SU-DHL-6 (cell line): Measurements from ENCODE around the gene MARVELD1.
"Not testable (repeated sequence)": the region's sequence is repeated elsewhere in the genome, so short reads cannot be mapped to it uniquely, and the experiment has no call there.

Experiments
- H2AFZ ChIP-seq: fragments of 200-600 bp; sonication (generic); 2 replicates; pipeline ENCODE4 v1.6.1; 2014; ENCODE audit warnings: low read depth, mild to moderate bottlenecking, moderate library complexity, mixed read lengths, antibody characterized with exemption, low read length; ENCODE audit not compliant: severe bottlenecking
- H3F3A ChIP-seq: fragments of 200-600 bp; shearing (Covaris generic); 2 replicates; pipeline ENCODE4 v1.6.0; 2016; ENCODE audit warnings: antibody characterized with exemption, mild to moderate bottlenecking; ENCODE audit not compliant: insufficient read depth
- H3K27ac ChIP-seq: fragments of 200-600 bp; sonication (generic); 2 replicates; pipeline ENCODE4 v1.5.1; 2016; ENCODE audit warnings: low read depth, mild to moderate bottlenecking, low read length, moderate library complexity, mixed read lengths
- H3K27me3 ChIP-seq: fragments of 200-600 bp; sonication (generic), shearing (Covaris generic); 2 replicates; pipeline ENCODE4 v1.6.0; 2014; ENCODE audit warnings: mild to moderate bottlenecking, low read length
- H3K36me3 ChIP-seq: fragments of 200-600 bp; sonication (generic); 2 replicates; pipeline ENCODE4 v1.6.1; 2014; ENCODE audit warnings: mild to moderate bottlenecking, low read length, mixed read lengths
- H3K4me2 ChIP-seq: fragments of 300-600, 200-600 bp; shearing (Covaris generic), sonication (generic); 2 replicates; pipeline ENCODE4 v1.6.0; 2014; ENCODE audit warnings: low read length, low read depth, mild to moderate bottlenecking; ENCODE audit not compliant: poor library complexity, severe bottlenecking
- H3K4me3 ChIP-seq: fragments of 200-600 bp; sonication (generic); 2 replicates; pipeline ENCODE4 v1.5.1; 2014; ENCODE audit warnings: antibody characterized with exemption, low read length, mild to moderate bottlenecking, mixed read lengths; ENCODE audit not compliant: insufficient read depth, poor library complexity, severe bottlenecking
- H3K79me2 ChIP-seq: fragments of 200-600 bp; sonication (generic); 2 replicates; pipeline ENCODE4 v1.6.1; 2014; ENCODE audit warnings: mild to moderate bottlenecking, low read length, moderate library complexity; ENCODE audit not compliant: insufficient read depth
- H3K9ac ChIP-seq: fragments of 200-600 bp; sonication (generic); 2 replicates; pipeline ENCODE4 v1.7.0; 2014; ENCODE audit warnings: mild to moderate bottlenecking, low read length
- H3K9me2 ChIP-seq: fragments of 200-600 bp; sonication (generic); replicated peaks from 2 replicates; pipeline ENCODE4 v1.6.1; 2014; ENCODE audit warnings: low read length; ENCODE audit not compliant: insufficient read depth
- H3K9me3 ChIP-seq: fragments of 200-600 bp; sonication (generic); 2 replicates; pipeline ENCODE4 v1.6.1; 2014; ENCODE audit warnings: low read length, mixed read lengths; ENCODE audit not compliant: insufficient read depth
- H4K20me1 ChIP-seq: fragments of 200-600 bp; sonication (generic); 2 replicates; pipeline ENCODE4 v1.6.1; 2014; ENCODE audit warnings: low read depth, mild to moderate bottlenecking, antibody characterized with exemption, low read length, moderate library complexity, mixed read lengths
- CTCF ChIP-seq: fragments of 200-600 bp; sonication (generic); IDR thresholded peaks from one replicate; pipeline ENCODE4 v1.5.1; 2017; ENCODE audit warnings: antibody characterized with exemption, mild to moderate bottlenecking, low read length, moderate library complexity; ENCODE audit not compliant: insufficient read depth, poor library complexity, severe bottlenecking
- EZH2phosphoT487 ChIP-seq: fragments of 200-600 bp; sonication (generic), shearing (Covaris generic); conservative IDR thresholded peaks from 2 replicates; pipeline ENCODE4 v1.6.1; 2018; ENCODE audit warnings: mild to moderate bottlenecking, antibody characterized with exemption, low read length, moderate library complexity, mixed read lengths

Gene MARVELD1

GRCh38 chr10:97687785-97688781 is 25.4 kb upstream of the MARVELD1 start:
- H3K9ac ChIP-seq: peak overlapping the region; percentile 57
- no peak overlapping the region for H3K27ac ChIP-seq
- no peaks in the 10 kb centered on the region for H3K36me3 ChIP-seq
- no peaks in the 10 kb centered on the region for H3K9me2 ChIP-seq
- peak overlapping the region; percentile 86 for H2AFZ ChIP-seq
- H3K79me2 ChIP-seq: no peaks in the 10 kb centered on the region
- H4K20me1 ChIP-seq: no peaks in the 10 kb centered on the region
- peaks cover 9% of the 10 kb centered on the region; the same call in 1 of the 2 replicates for H3F3A ChIP-seq
- no peak for TF ChIP-seq EZH2phosphoT487
- no peak for TF ChIP-seq CTCF
- H3K27me3 ChIP-seq: no peaks in the 10 kb centered on the region
- peak overlapping the region; percentile 63 for H3K4me2 ChIP-seq
- H3K9me3 ChIP-seq: no peaks in the 10 kb centered on the region
- peak overlapping the region; percentile 57 for H3K4me3 ChIP-seq

- H3K4me2 ChIP-seq: no peak overlapping the region
- peaks cover 9% of the 10 kb centered on the region; the same call in 1 of the 2 replicates for H3F3A ChIP-seq
- no peak overlapping the region for H3K4me3 ChIP-seq
- no peaks in the 10 kb centered on the region for H3K9me2 ChIP-seq
- H3K27me3 ChIP-seq: no peaks in the 10 kb centered on the region
- no peak overlapping the region for H3K27ac ChIP-seq
- no peaks in the 10 kb centered on the region for H4K20me1 ChIP-seq
- TF ChIP-seq CTCF: no peak
- TF ChIP-seq EZH2phosphoT487: no peak
- H3K9ac ChIP-seq: no peak overlapping the region
- no peaks in the 10 kb centered on the region for H3K9me3 ChIP-seq
- no peaks in the 10 kb centered on the region for H3K79me2 ChIP-seq
- no peaks in the 10 kb centered on the region for H3K36me3 ChIP-seq
- no peak overlapping the region for H2AFZ ChIP-seq
Measured at GRCh38 chr10:97689559-97690020, 23.9 kb upstream of the MARVELD1 start.

- TF ChIP-seq EZH2phosphoT487 (no peak), CTCF (no peak)
- no peaks in the 10 kb centered on the region for H3K79me2 ChIP-seq
- no peak overlapping the region for H3K4me2 ChIP-seq
- no peaks in the 10 kb centered on the region for H3K9me2 ChIP-seq
- no peaks in the 10 kb centered on the region for H4K20me1 ChIP-seq
- H3K9ac ChIP-seq: no peak overlapping the region
- H3F3A ChIP-seq: peaks cover 9% of the 10 kb centered on the region; the same call in 1 of the 2 replicates
- no peak overlapping the region for H2AFZ ChIP-seq
- no peaks in the 10 kb centered on the region for H3K9me3 ChIP-seq
- H3K27ac ChIP-seq: no peak overlapping the region
- no peaks in the 10 kb centered on the region for H3K36me3 ChIP-seq
- no peak overlapping the region for H3K4me3 ChIP-seq
- no peaks in the 10 kb centered on the region for H3K27me3 ChIP-seq
Measured at GRCh38 chr10:97690133-97690532, 23.4 kb upstream of the MARVELD1 start.

DNA sequence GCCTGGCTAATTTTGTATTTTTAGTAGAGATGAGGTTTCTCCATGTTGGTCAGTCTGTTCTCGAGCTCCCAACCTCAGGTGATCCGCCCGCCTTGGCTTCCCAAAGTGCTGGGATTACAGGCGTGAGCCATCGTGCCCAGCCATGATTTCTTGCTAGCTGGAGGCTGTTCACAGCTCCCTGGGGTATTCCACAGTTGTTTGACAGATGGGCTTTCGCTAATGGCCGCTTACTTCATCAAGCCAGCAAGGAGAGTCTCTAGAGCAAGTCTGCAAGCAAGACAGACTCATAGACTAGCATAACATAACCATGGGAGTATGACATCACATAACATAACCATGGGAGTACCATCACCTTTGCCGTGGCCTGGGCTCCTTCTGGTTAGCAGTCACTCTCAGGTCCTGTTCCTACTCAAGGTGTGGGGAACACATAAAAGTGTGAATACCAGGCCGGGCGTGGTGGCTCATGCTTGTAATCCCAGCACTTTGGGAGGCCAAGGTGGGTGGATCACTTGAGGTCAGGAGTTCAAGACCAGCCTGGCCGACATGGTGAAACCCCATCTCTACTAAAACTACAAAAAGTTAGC is 15.4 kb upstream of the MARVELD1 start:
- H3K9me2 ChIP-seq, H3K4me3 ChIP-seq, H2AFZ ChIP-seq, H3K36me3 ChIP-seq, H3F3A ChIP-seq, H3K79me2 ChIP-seq, H3K9ac ChIP-seq, H3K27ac ChIP-seq, H3K4me2 ChIP-seq, H4K20me1 ChIP-seq, H3K27me3 ChIP-seq, H3K9me3 ChIP-seq: not testable (repeated sequence)
